HG03280 (cell line): Measurements from ENCODE around the gene PCDHGA8.
A peak's percentile ranks its signal among the peaks of the same experiment; 100 is the strongest.
"Not testable (repeated sequence)": the region's sequence is repeated elsewhere in the genome, so short reads cannot be mapped to it uniquely, and the experiment has no call there.

Experiments
- ATAC-seq: cut with Tn5 transposase; IDR thresholded peaks from one replicate; pipeline ENCODE4 v1.9.1; 2021; ENCODE audit warnings: mild to moderate bottlenecking, moderate library complexity; ENCODE audit not compliant: unreplicated experiment

Gene PCDHGA8

GRCh38 chr5:141392429-141393198, at the start of gene PCDHGA8:
TSS of gene PCDHGA8 (plus strand) at chr5:141392633. CDS start at chr5:141392814, 181 bp downstream.
- no peak for ATAC-seq

GRCh38 chr5:141342773-141343172, 49.7 kb upstream of the PCDHGA8 start:
- no peak for ATAC-seq

- no peak for ATAC-seq
These were observed 49.0 kb upstream of the PCDHGA8 start, which contains the start of gene PCDHGA3 for GRCh38 chr5:141343242-141343952. TSS of gene PCDHGA3 (plus strand) at chr5:141343829. CDS start at chr5:141344034, 205 bp downstream.

GRCh38 chr5:141343953-141344463, 48.4 kb upstream of the PCDHGA8 start:
- no peak for ATAC-seq

GRCh38 chr5:141345327-141345726, 47.1 kb upstream of the PCDHGA8 start:
- ATAC-seq, result no peak

GRCh38 chr5:141346017-141346416, 46.4 kb upstream of the PCDHGA8 start:
- ATAC-seq, result not testable (repeated sequence)

- peak; percentile 51 for ATAC-seq
These were observed 42.4 kb upstream of the PCDHGA8 start, which contains the start of gene PCDHGB1 for GRCh38 chr5:141349917-141350619. TSS of gene PCDHGB1 (plus strand) at chr5:141350099. CDS start at chr5:141350261, 162 bp downstream.

- no peak for ATAC-seq
These were observed 40.8 kb upstream of the PCDHGA8 start for GRCh38 chr5:141351591-141351990.

- no peak for ATAC-seq
These were observed 37.4 kb upstream of the PCDHGA8 start, which contains the start of gene PCDHGA4 for GRCh38 chr5:141354900-141355469. TSS of gene PCDHGA4 (plus strand) at chr5:141355021. CDS start at chr5:141355108, 87 bp downstream.

- no peak for ATAC-seq
These were observed 36.8 kb upstream of the PCDHGA8 start for GRCh38 chr5:141355641-141356040.

- ATAC-seq, result no peak
These were observed 36.3 kb upstream of the PCDHGA8 start for GRCh38 chr5:141356133-141356532.

- no peak for ATAC-seq
These were observed 35.5 kb upstream of the PCDHGA8 start for GRCh38 chr5:141356950-141357349.

GRCh38 chr5:141359790-141360426, 32.5 kb upstream of the PCDHGA8 start, which contains the start of gene PCDHGB2:
TSS of gene PCDHGB2 (plus strand) at chr5:141359994. CDS start at chr5:141360136, 142 bp downstream.
- peak; percentile 69 for ATAC-seq

GRCh38 chr5:141360685-141361084, 31.7 kb upstream of the PCDHGA8 start:
- ATAC-seq, result no peak

GRCh38 chr5:141362719-141363118, 29.7 kb upstream of the PCDHGA8 start:
- no peak for ATAC-seq

- no peak for ATAC-seq
These were observed 28.3 kb upstream of the PCDHGA8 start, which contains the start of gene PCDHGA5 for GRCh38 chr5:141363952-141364660. TSS of gene PCDHGA5 (plus strand) at chr5:141364162. CDS start at chr5:141364331, 169 bp downstream.

- ATAC-seq, result no peak
These were observed 26.2 kb upstream of the PCDHGA8 start for GRCh38 chr5:141366016-141366896.
